GM12892 (cell line): Measurements from ENCODE around the gene MYH16.
"Not testable (repeated sequence)": the region's sequence is repeated elsewhere in the genome, so short reads cannot be mapped to it uniquely, and the experiment has no call there.

Source experiments
- DNase-seq: peaks from one replicate; pipeline ENCODE4 v3.0.0; 2011; ENCODE audit not compliant: insufficient read length
- FAIRE-seq: peaks from 2 replicates; lab custom pipeline; 2011; peaks lifted over from hg19 to GRCh38; lab: Jason Lieb, UNC
- POLR2A ChIP-seq: IDR thresholded peaks from 2 replicates; pipeline ENCODE4 v1.6.1; 2011; ENCODE audit warnings: low read depth, low read length, control low read depth
- POLR2AphosphoS5 ChIP-seq: IDR thresholded peaks from 2 replicates; pipeline ENCODE4 v1.6.1; 2011; ENCODE audit warnings: low read depth, low read length, control low read depth
- TAF1 ChIP-seq: IDR thresholded peaks from 2 replicates; pipeline ENCODE4 v1.6.1; 2011; ENCODE audit warnings: low read depth, mild to moderate bottlenecking, control low read depth, low read length, borderline replicate concordance

MYH16 gene

GRCh38 chr7:99289185-99289584 is 16.5 kb downstream of the MYH16 start:
- FAIRE-seq (no peak), DNase-seq (no peak)
- TF ChIP-seq POLR2AphosphoS5: no peak
- no peak for TF ChIP-seq POLR2A
- no peak for TF ChIP-seq TAF1

- FAIRE-seq, DNase-seq: not testable (repeated sequence)
Observed at GRCh38 chr7:99290148-99290547, 17.5 kb downstream of the MYH16 start.

GRCh38 chr7:99290980-99291607 is 18.5 kb downstream of the MYH16 start:
- TF ChIP-seq TAF1 (no peak), POLR2A (no peak), POLR2AphosphoS5 (no peak)
- no peak for FAIRE-seq
- DNase-seq: no peak

- FAIRE-seq: no peak
- TF ChIP-seq POLR2A (no peak), TAF1 (no peak), POLR2AphosphoS5 (no peak)
- DNase-seq: no peak
Observed at GRCh38 chr7:99292127-99292526, 19.5 kb downstream of the MYH16 start.

GRCh38 chr7:99293167-99293566 is 20.5 kb downstream of the MYH16 start:
- FAIRE-seq: no peak
- no peak for DNase-seq
- no peak for TF ChIP-seq POLR2AphosphoS5
- TF ChIP-seq TAF1: no peak
- no peak for TF ChIP-seq POLR2A

GRCh38 chr7:99293650-99294049 is 21.0 kb downstream of the MYH16 start:
- FAIRE-seq: no peak
- DNase-seq: no peak
- TF ChIP-seq POLR2AphosphoS5 (no peak), TAF1 (no peak), POLR2A (no peak)

GRCh38 chr7:99296471-99296870 is 23.8 kb downstream of the MYH16 start:
- FAIRE-seq: no peak
- TF ChIP-seq POLR2AphosphoS5: no peak
- no peak for TF ChIP-seq POLR2A
- TF ChIP-seq TAF1: no peak
- DNase-seq: no peak

GRCh38 chr7:99301496-99301895 is 28.9 kb downstream of the MYH16 start:
- FAIRE-seq (no peak), DNase-seq (no peak)
- TF ChIP-seq POLR2AphosphoS5 (no peak), TAF1 (no peak), POLR2A (no peak)

- TF ChIP-seq POLR2A (no peak), TAF1 (no peak), POLR2AphosphoS5 (no peak)
- FAIRE-seq (no peak), DNase-seq (no peak)
Observed at GRCh38 chr7:99305473-99306260, 33.0 kb downstream of the MYH16 start.

GRCh38 chr7:99308461-99309074 is 35.9 kb downstream of the MYH16 start:
- FAIRE-seq: no peak
- DNase-seq: no peak
- TF ChIP-seq POLR2AphosphoS5 (no peak), POLR2A (no peak), TAF1 (no peak)

- TF ChIP-seq TAF1 (no peak), POLR2AphosphoS5 (no peak), POLR2A (no peak)
- DNase-seq (no peak), FAIRE-seq (no peak)
Observed at GRCh38 chr7:99309111-99309510, 36.5 kb downstream of the MYH16 start.

- TF ChIP-seq POLR2AphosphoS5 (no peak), POLR2A (no peak), TAF1 (no peak)
- no peak for DNase-seq
- no peak for FAIRE-seq
Observed at GRCh38 chr7:99310004-99310403, 37.4 kb downstream of the MYH16 start.
